ENCODE measurements around the gene ZKSCAN3.

DNA sequence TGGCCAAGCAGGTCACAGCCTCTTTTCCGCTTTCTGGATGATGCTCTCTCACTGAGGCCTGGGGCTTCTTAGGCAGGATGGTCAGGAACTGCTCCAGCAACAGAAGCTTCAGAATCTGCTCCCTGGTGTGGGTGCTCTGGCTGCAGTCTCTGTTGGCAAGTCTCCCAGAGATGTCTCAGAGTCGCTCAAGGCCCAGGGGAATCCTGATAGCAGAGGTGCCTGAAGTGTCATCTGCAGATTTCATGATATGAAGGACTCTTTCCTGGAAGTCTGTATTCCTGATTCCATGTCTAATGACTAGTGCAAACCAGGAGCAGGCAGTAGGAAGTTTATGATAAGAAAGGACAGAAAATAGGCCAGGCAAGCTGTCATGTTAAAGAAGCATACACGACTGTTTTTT is 34.1 kb upstream of the ZKSCAN3 start:
- no peak for TF ChIP-seq FOXM1 (IDR thresholded peaks at IDR 0.05; ENCODE audit: borderline replicate concordance)
- no peak for TF ChIP-seq ARNT (IDR thresholded peaks at IDR 0.05)
- TF ChIP-seq TARDBP (IDR thresholded peaks at IDR 0.05), result no peak
- TF ChIP-seq FOXK2 (IDR thresholded peaks at IDR 0.05), result no peak
- TF ChIP-seq SUZ12 (IDR thresholded peaks at IDR 0.05), result no peak
- TF ChIP-seq ELF4 (IDR thresholded peaks at IDR 0.05), result no peak
- TF ChIP-seq SP1 (IDR thresholded peaks at IDR 0.05), result no peak
- no peak for TF ChIP-seq HDGF (IDR thresholded peaks at IDR 0.05; ENCODE audit: borderline replicate concordance)
- TF ChIP-seq, protein P1, sequence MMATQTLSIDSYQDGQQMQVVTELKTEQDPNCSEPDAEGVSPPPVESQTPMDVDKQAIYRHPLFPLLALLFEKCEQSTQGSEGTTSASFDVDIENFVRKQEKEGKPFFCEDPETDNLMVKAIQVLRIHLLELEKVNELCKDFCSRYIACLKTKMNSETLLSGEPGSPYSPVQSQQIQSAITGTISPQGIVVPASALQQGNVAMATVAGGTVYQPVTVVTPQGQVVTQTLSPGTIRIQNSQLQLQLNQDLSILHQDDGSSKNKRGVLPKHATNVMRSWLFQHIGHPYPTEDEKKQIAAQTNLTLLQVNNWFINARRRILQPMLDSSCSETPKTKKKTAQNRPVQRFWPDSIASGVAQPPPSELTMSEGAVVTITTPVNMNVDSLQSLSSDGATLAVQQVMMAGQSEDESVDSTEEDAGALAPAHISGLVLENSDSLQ (IDR thresholded peaks at IDR 0.05), result no peak
- TF ChIP-seq LEF1 (IDR thresholded peaks at IDR 0.05; ENCODE audit: borderline replicate concordance), result no peak

Measured in HEK293T (cell line).